Measurements from ENCODE around the gene CFAP44. TPM values are rescaled to one million over a fixed set of nuclear protein-coding genes. Genes with fewer than 3 reads are reported as not detected.
A peak's percentile ranks its signal among the peaks of the same experiment; 100 is the strongest.

The CFAP44 gene
- total and polyA plus RNA-seq, 2 donors (not counting 3 experiments of a cell fraction or from before 2014, with no cell fraction given) = 1.5 to 4.7 TPM

DNA sequence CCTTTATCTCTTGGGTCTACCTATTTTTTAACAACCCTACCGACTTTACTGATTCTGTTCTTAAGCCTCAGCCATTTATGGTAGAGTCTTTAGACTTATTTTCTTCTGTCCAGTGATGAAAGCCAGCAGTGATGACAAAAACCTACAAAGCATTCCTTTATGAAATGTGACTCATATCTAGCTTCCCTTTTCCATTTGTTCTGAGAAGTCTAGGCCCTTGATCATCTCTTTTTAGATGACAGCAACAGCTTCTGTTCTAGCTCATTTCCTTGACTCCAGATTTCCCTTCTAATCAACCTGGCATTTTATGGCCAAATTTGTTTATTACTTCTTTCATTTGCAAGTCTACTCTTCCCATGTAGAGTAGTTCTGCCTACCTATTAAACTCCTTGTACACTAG, 36.1 kb downstream of the CFAP44 start:
- DNase-seq (ENCODE audit: low read depth, low spot score) (peak; percentile 24), FAIRE-seq (peak; percentile 18)
- H2AFZ ChIP-seq (ENCODE audit: low read depth, low read length) = no peak overlapping the region
- no peak overlapping the region for H3K4me2 ChIP-seq (ENCODE audit: insufficient read depth, low read length)
- H3K4me3 ChIP-seq (replicated peaks in 1 of 3; ENCODE audit: insufficient read depth in 1 of 3, low read depth in 1 of 3, low read length in 3 of 3) = no peak overlapping the region
- H4K20me1 ChIP-seq (replicated peaks; ENCODE audit: control insufficient read depth, extremely low read depth, insufficient read depth, low read length) = no peaks in the 10 kb centered on the region
- dilution Hi-C loops (cut with MboI; ENCODE audit: extremely low pct_ligation_motif_present, low sequenced_read_pairs) (no loop called here), intact Hi-C loops (cut with micrococcal nuclease) (no loop called here)
- TF ChIP-seq MYC (IDR thresholded peaks at IDR 0.05; ENCODE audit: low read depth, low read length) (no peak), FOS (IDR thresholded peaks at IDR 0.05; ENCODE audit: borderline replicate concordance, insufficient read depth, low read length) (peak; percentile 60)
- no TSS peak for BruUV-seq (replicated peaks)
- H3K9me1 ChIP-seq (replicated peaks; ENCODE audit: control insufficient read depth, extremely low read depth, insufficient read depth, low read length) = no peaks in the 10 kb centered on the region
- H3K9me3 ChIP-seq (replicated peaks; ENCODE audit: control insufficient read depth, insufficient read depth, low read length) = no peaks in the 10 kb centered on the region
- peaks cover 0 to 2% of the 10 kb centered on the region in 2 experiments for H3K36me3 ChIP-seq (ENCODE audit: control insufficient read depth in 2 of 2, extremely low read depth in 1 of 2, insufficient read depth in 2 of 2, low read length in 2 of 2)
- H3K4me1 ChIP-seq (ENCODE audit: control insufficient read depth, extremely low read depth, insufficient read depth, low read length) = peaks cover 5% of the 10 kb centered on the region
- CTCF ChIA-PET = interaction anchor here (0.6 to 1.1 kb wide), 2 partner anchors 13 to 32 kb away, joined by 3 read pairs; no protein-coding TSS in a partner anchor
- H3K9ac ChIP-seq (replicated peaks; ENCODE audit: extremely low read depth, insufficient read depth, low read length) = no peak overlapping the region
- POLR2A ChIA-PET = no interaction called here
- no peaks in the 10 kb centered on the region for H3K27me3 ChIP-seq (ENCODE audit: control insufficient read depth in 2 of 2, insufficient read depth in 2 of 2, low read length in 2 of 2)
- no peaks in the 10 kb centered on the region for H3K79me2 ChIP-seq (ENCODE audit: control insufficient read depth, insufficient read depth, low read length)
- H3K27ac ChIP-seq (ENCODE audit: insufficient read depth, low read depth, low read length) = no peak overlapping the region

DNA sequence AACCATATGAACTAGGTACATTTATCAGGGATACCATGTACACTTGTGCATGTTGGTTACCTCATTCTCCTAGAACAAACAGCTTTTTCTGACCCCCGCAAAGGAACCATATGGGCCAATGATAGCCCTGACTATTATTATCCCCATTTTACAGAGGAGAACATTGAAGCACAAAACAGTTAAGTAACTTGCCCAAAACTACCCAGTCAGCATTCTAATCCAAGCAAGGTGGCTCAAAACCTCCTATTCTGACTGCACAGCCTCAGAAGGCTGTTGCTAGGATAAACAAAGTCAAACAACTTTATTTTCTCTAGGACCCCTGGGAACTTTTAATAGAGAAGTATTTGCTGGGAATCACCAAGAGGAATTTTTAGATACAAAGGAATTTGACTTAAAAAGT, 36.7 kb downstream of the CFAP44 start:
- Histone ChIP-seq H3K36me3 (ENCODE audit: control insufficient read depth in 2 of 2, extremely low read depth in 1 of 2, insufficient read depth in 2 of 2, low read length in 2 of 2) (peaks cover 0 to 2% of the 10 kb centered on the region in 2 experiments), H3K4me3 (replicated peaks in 1 of 3; ENCODE audit: insufficient read depth in 1 of 3, low read depth in 1 of 3, low read length in 3 of 3) (no peak overlapping the region), H4K20me1 (replicated peaks; ENCODE audit: control insufficient read depth, extremely low read depth, insufficient read depth, low read length) (no peaks in the 10 kb centered on the region), H2AFZ (ENCODE audit: low read depth, low read length) (no peak overlapping the region), H3K9ac (replicated peaks; ENCODE audit: extremely low read depth, insufficient read depth, low read length) (no peak overlapping the region), H3K79me2 (ENCODE audit: control insufficient read depth, insufficient read depth, low read length) (no peaks in the 10 kb centered on the region), H3K27ac (ENCODE audit: insufficient read depth, low read depth, low read length) (no peak overlapping the region), H3K4me2 (ENCODE audit: insufficient read depth, low read length) (no peak overlapping the region), H3K9me1 (replicated peaks; ENCODE audit: control insufficient read depth, extremely low read depth, insufficient read depth, low read length) (no peaks in the 10 kb centered on the region), H3K27me3 (ENCODE audit: control insufficient read depth in 2 of 2, insufficient read depth in 2 of 2, low read length in 2 of 2) (no peaks in the 10 kb centered on the region), H3K4me1 (ENCODE audit: control insufficient read depth, extremely low read depth, insufficient read depth, low read length) (peaks cover 5% of the 10 kb centered on the region), H3K9me3 (replicated peaks; ENCODE audit: control insufficient read depth, insufficient read depth, low read length) (no peaks in the 10 kb centered on the region)
- no peak for TF ChIP-seq MYC (IDR thresholded peaks at IDR 0.05; ENCODE audit: low read depth, low read length)
- TF ChIP-seq EZH2 (IDR thresholded peaks at IDR 0.05; ENCODE audit: borderline replicate concordance, low read depth, low read length, severe bottlenecking) = no peak
- TF ChIP-seq GATA2 (IDR thresholded peaks at IDR 0.05; ENCODE audit: insufficient read depth, insufficient read length, low read depth, low read length) = no peak
- no peak for TF ChIP-seq POLR2AphosphoS5 (IDR thresholded peaks at IDR 0.05; ENCODE audit: insufficient read depth, low read depth, low read length)
- no peak for TF ChIP-seq FOS (IDR thresholded peaks at IDR 0.05; ENCODE audit: borderline replicate concordance, insufficient read depth, low read length)
- TF ChIP-seq, protein P1, sequence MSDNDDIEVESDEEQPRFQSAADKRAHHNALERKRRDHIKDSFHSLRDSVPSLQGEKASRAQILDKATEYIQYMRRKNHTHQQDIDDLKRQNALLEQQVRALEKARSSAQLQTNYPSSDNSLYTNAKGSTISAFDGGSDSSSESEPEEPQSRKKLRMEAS (IDR thresholded peaks at IDR 0.05; ENCODE audit: insufficient read depth, insufficient read length) = no peak
- TF ChIP-seq JUN (IDR thresholded peaks at IDR 0.05; ENCODE audit: borderline replicate concordance, insufficient read depth, insufficient read length, low read depth) = no peak
- TF ChIP-seq, protein P2, sequence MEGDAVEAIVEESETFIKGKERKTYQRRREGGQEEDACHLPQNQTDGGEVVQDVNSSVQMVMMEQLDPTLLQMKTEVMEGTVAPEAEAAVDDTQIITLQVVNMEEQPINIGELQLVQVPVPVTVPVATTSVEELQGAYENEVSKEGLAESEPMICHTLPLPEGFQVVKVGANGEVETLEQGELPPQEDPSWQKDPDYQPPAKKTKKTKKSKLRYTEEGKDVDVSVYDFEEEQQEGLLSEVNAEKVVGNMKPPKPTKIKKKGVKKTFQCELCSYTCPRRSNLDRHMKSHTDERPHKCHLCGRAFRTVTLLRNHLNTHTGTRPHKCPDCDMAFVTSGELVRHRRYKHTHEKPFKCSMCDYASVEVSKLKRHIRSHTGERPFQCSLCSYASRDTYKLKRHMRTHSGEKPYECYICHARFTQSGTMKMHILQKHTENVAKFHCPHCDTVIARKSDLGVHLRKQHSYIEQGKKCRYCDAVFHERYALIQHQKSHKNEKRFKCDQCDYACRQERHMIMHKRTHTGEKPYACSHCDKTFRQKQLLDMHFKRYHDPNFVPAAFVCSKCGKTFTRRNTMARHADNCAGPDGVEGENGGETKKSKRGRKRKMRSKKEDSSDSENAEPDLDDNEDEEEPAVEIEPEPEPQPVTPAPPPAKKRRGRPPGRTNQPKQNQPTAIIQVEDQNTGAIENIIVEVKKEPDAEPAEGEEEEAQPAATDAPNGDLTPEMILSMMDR (IDR thresholded peaks at IDR 0.05; ENCODE audit: extremely low read depth in 1 of 2, insufficient read depth in 1 of 2, low read depth in 1 of 2, low read length in 2 of 2) = no peak
- TF ChIP-seq POLR2A (IDR thresholded peaks at IDR 0.05; ENCODE audit: low read depth, low read length) = no peak
- CTCF ChIA-PET = interaction anchor here (0.6 to 1.1 kb wide), 2 partner anchors 13 to 32 kb away, joined by 3 read pairs; no protein-coding TSS in a partner anchor
- dilution Hi-C loops (cut with MboI; ENCODE audit: extremely low pct_ligation_motif_present, low sequenced_read_pairs) (no loop called here), intact Hi-C loops (cut with micrococcal nuclease) (no loop called here)
- POLR2A ChIA-PET = no interaction called here
- FAIRE-seq (no peak), DNase-seq (ENCODE audit: low read depth, low spot score) (no peak)
- no TSS peak for BruUV-seq (replicated peaks)
